Measurements from ENCODE around the gene AFAP1.
A peak's percentile ranks its signal among the peaks of the same experiment; 100 is the strongest.

Gene AFAP1

DNA sequence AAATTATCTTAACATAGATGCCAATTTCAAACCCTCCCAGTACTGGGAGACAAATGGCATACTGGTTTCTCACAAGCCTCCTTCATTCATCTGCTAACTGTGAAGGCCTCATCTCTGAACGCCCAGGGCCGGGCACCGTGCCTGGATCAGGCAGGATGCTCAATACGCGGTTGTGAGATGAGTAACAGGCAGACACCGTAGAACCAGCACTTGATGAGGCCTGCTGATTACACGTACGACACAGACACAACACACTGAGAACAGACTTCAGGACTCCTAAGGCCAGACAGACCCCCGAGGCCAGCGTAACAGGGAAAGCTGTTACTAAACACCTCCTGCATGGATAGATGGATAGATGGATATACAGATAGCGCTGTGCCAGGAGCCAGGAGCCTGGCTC, 154.6 kb downstream of the AFAP1 start:
- Histone ChIP-seq H3K36me3 (peaks cover 80% of the 10 kb centered on the region), H3K27me3 (no peaks in the 10 kb centered on the region), H3K4me1 (peaks cover 8% of the 10 kb centered on the region; the same call in 1 of the 2 replicates), H3K4me3 (ENCODE audit: low read depth, low read length) (no peak overlapping the region), H3K9me3 (no peaks in the 10 kb centered on the region)
- peak; percentile 78 for DNase-seq
- TF ChIP-seq, protein P1, sequence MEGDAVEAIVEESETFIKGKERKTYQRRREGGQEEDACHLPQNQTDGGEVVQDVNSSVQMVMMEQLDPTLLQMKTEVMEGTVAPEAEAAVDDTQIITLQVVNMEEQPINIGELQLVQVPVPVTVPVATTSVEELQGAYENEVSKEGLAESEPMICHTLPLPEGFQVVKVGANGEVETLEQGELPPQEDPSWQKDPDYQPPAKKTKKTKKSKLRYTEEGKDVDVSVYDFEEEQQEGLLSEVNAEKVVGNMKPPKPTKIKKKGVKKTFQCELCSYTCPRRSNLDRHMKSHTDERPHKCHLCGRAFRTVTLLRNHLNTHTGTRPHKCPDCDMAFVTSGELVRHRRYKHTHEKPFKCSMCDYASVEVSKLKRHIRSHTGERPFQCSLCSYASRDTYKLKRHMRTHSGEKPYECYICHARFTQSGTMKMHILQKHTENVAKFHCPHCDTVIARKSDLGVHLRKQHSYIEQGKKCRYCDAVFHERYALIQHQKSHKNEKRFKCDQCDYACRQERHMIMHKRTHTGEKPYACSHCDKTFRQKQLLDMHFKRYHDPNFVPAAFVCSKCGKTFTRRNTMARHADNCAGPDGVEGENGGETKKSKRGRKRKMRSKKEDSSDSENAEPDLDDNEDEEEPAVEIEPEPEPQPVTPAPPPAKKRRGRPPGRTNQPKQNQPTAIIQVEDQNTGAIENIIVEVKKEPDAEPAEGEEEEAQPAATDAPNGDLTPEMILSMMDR (IDR thresholded peaks at IDR 0.05; ENCODE audit: low read depth, low read length), result no peak

- Histone ChIP-seq H3K4me1 (peaks cover 8% of the 10 kb centered on the region; the same call in 1 of the 2 replicates), H3K4me3 (ENCODE audit: low read depth, low read length) (no peak overlapping the region), H3K36me3 (peaks cover 88% of the 10 kb centered on the region), H3K27me3 (no peaks in the 10 kb centered on the region), H3K9me3 (no peaks in the 10 kb centered on the region)
- TF ChIP-seq, protein P1 (IDR thresholded peaks at IDR 0.05; ENCODE audit: low read depth, low read length), result no peak
- no peak for DNase-seq
Measured at GRCh38 chr4:7784131-7784870, 155.4 kb downstream of the AFAP1 start.

- TF ChIP-seq, protein P1 (IDR thresholded peaks at IDR 0.05; ENCODE audit: low read depth, low read length), result no peak
- no peaks in the 10 kb centered on the region for H3K9me3 ChIP-seq
- H3K36me3 ChIP-seq, result peaks cover 89% of the 10 kb centered on the region
Measured at GRCh38 chr4:7783541-7783940, 156.1 kb downstream of the AFAP1 start.

GRCh38 chr4:7782783-7783182, 156.9 kb downstream of the AFAP1 start:
- Histone ChIP-seq H3K4me1 (peaks cover 8% of the 10 kb centered on the region; the same call in 1 of the 2 replicates), H3K36me3 (peaks cover 92% of the 10 kb centered on the region), H3K9me3 (no peaks in the 10 kb centered on the region), H3K27me3 (no peaks in the 10 kb centered on the region), H3K4me3 (ENCODE audit: low read depth, low read length) (no peak overlapping the region)
- DNase-seq, result no peak
- TF ChIP-seq, protein P1 (IDR thresholded peaks at IDR 0.05; ENCODE audit: low read depth, low read length), result no peak

More at GRCh38 chr4:7783541-7783940, 156.1 kb downstream of the AFAP1 start:
- DNase-seq, result no peak
- Histone ChIP-seq H3K27me3 (no peaks in the 10 kb centered on the region), H3K4me1 (peaks cover 8% of the 10 kb centered on the region; the same call in 1 of the 2 replicates), H3K4me3 (ENCODE audit: low read depth, low read length) (no peak overlapping the region)

- Histone ChIP-seq H3K36me3 (peaks cover 92% of the 10 kb centered on the region), H3K4me1 (peaks cover 8% of the 10 kb centered on the region; the same call in 1 of the 2 replicates), H3K4me3 (ENCODE audit: low read depth, low read length) (no peak overlapping the region), H3K9me3 (no peaks in the 10 kb centered on the region), H3K27me3 (no peaks in the 10 kb centered on the region)
- TF ChIP-seq, protein P1 (IDR thresholded peaks at IDR 0.05; ENCODE audit: low read depth, low read length), result no peak
- no peak for DNase-seq
Measured at GRCh38 chr4:7781993-7782392, 157.7 kb downstream of the AFAP1 start.

- no peak overlapping the region for H3K4me3 ChIP-seq (ENCODE audit: low read depth, low read length)
- H3K9me3 ChIP-seq, result no peaks in the 10 kb centered on the region
- H3K4me1 ChIP-seq, result peaks cover 8% of the 10 kb centered on the region; the same call in 1 of the 2 replicates
- TF ChIP-seq, protein P1 (IDR thresholded peaks at IDR 0.05; ENCODE audit: low read depth, low read length), result no peak
- no peak for DNase-seq
- H3K27me3 ChIP-seq, result no peaks in the 10 kb centered on the region
- H3K36me3 ChIP-seq, result peaks cover 92% of the 10 kb centered on the region
Measured at GRCh38 chr4:7781366-7781765, 158.3 kb downstream of the AFAP1 start.

Data from BE2C (cell line).